NCI-H2029 (cell line): ENCODE measurements around the gene RPSA.
A peak's percentile ranks its signal among the peaks of the same experiment; 100 is the strongest.
"Not testable (repeated sequence)": the region's sequence is repeated elsewhere in the genome, so short reads cannot be mapped to it uniquely, and the experiment has no call there.

Experiments used
- DNase-seq: peaks from one replicate; lab custom pipeline; 2025; lab: John Stamatoyannopoulos, UW

The RPSA gene

GRCh38 chr3:39419742-39420315 is 13.3 kb downstream of the RPSA start:
- DNase-seq, result no peak

DNA sequence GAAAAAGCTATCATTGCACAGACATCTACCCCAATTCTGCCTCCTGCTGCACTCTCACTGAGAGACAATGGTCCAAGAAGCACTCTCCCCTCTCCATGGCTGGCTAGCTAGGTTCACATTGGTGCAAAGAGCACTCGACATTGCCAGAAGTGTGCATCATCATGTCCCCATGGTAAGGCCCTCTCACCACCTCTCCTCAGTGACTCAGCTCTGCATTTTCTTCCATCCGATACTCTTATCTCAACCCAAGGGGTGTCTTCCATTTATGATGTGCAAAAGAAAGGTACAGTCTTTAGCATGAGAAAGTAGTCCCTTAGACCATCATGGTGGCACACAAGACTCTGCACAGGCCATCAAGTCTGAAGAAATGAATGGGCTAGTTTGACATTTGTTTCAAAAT is 14.0 kb downstream of the RPSA start:
- no peak for DNase-seq

DNA sequence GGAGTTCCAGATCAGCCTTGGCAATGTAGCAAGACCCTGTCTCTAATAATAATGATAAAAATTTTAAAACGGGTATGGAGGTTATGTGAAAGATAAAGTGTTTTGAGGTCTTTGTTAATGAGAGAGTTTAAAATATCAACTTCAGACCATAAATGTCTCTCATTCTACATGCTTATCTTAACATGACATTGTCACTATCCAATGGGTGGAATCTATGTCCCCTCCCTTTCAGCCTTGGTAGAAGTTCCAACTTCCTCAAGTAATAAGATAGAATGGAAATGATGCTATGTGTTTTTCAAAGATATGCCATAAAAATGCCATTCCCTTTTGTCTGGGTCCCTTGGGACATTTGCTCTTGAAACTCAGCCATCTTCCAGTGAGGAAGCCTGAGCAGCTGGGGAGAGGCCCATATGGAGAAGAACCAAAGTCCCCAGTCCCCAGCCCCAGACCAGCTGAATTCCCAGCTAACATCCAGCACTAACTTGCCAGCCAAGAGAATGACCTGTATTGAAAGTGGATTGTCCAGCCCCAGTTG is 17.0 kb downstream of the RPSA start:
- DNase-seq, result no peak

- DNase-seq, result no peak
Measured at GRCh38 chr3:39426312-39426711, 19.8 kb downstream of the RPSA start.

GRCh38 chr3:39427506-39427905 is 21.0 kb downstream of the RPSA start:
- no peak for DNase-seq

DNA sequence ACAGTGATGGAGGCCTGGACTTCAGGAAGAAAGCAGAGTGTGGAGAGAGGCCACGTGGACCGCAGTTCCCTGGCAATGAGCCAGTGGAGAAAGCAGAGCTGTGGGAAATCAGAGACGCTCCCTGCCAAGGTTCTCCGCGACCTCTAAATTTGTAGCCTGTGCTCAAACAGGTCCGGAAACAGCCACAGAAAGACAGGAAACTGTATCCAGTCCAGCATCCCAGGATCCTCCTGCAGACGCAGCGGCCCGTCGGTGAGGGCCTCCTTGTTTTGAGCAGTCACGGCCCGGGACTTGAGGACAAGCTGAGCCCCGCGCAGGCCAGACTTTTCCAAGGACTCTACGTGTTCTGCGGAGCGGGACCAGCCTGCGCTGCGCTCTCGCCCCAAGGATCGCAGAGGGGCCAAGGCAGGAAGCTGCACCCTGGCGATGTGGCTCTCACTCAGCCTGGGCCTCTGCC is 22.3 kb downstream of the RPSA start:
- DNase-seq, result peak; percentile 81

GRCh38 chr3:39429466-39429865 is 22.9 kb downstream of the RPSA start:
- DNase-seq, result no peak

- no peak for DNase-seq
Measured at GRCh38 chr3:39432342-39432741, 25.8 kb downstream of the RPSA start.

DNA sequence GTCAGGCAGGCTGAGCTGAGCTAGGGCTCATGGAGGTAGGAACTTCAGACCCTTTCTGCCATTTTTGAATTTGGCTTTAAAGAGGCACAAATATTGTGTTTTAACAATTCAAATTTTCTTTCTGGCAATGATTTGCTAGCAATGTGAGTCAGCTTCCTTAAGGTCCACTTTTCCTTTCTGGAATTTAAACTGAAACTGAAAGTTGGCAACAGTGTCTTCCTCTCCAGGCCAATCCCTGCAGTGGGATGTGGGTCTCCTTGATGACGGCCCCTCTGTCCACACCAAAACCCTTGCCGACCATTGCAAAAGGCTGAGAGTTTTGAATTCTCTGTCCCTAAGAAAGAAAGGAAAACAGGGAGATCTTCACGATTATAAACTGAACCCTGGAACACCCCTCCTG is 27.1 kb downstream of the RPSA start:
- no peak for DNase-seq

- no peak for DNase-seq
Measured at GRCh38 chr3:39434574-39434973, 28.1 kb downstream of the RPSA start.

DNA sequence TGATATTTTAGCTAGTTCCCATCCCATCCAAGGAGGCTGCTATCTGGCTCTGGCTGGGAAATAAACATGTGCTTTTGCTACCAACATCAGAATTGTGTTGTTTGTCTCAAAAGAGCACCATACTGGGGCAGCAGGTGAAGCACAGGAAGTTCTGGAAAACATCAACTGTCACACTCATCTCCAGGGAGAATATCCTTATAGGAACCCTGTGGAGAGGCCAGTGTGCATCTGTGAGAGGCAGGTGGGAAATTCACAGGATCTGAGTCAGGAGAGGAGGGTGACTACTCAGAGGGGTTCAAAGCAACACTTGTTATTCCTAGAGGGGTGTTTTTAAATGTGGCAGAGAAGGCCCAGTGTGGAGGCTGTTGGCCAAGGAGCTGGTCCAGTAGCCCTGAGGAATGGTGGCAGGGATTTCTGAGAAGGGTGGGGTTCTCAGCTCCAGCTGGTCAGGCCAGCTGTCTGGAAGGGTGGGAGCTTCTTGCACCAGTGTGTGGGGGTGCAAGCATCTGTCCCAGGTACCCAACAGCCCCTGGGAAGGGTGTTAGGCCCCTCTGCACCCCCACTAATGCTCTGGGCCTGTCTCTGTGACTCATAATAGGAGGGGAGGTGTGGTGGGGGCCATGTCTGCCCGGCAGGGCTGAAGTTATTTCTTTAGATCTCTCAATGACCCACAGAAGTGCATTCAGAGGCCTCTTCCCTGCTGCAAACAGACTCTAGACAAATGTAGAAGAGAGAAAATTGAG is 28.7 kb downstream of the RPSA start:
- no peak for DNase-seq

DNA sequence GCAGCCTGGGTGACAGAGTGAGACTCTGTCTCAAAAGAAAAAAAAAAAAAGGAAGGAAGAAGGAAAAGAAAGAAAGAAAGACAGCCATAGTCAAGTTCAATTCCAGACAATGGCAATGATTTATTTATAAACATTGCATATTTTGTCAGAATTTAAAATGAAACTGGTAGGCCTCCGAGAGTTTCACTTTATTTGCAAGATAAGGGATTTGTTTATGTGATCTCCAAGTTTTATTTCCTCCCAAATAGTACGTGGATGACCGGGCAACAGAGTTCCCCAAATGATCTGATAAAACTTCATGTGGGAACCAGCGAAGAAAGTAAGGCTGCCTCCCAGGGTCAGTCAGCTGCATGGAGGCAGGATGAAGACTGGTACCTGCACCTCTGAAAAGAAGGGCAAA is 32.4 kb downstream of the RPSA start:
- DNase-seq, result no peak

- DNase-seq, result no peak
Measured at GRCh38 chr3:39440316-39440715, 33.8 kb downstream of the RPSA start.

GRCh38 chr3:39443530-39443929 is 37.0 kb downstream of the RPSA start:
- DNase-seq, result no peak

GRCh38 chr3:39445927-39446326 is 39.4 kb downstream of the RPSA start:
- no peak for DNase-seq

DNA sequence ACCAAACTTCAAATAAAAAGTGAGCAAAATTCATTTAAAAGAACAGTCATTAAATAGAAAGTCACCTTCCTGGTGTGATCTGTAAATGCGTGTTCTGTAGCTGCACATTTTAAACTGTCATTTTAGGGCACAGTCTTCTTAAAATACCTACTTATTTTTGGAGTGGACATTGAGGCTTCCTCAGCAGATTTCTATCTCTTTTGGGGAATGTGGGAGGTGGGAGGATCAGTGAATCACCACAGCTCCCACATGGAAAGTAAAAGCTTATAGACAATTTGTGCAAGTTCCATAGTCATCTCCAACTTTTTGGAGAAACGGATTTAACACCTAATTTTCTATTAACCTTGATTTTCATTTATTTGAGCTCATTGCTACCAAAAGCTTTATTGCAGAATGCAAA is 39.9 kb downstream of the RPSA start:
- no peak for DNase-seq

- peak; percentile 84 for DNase-seq
Measured at GRCh38 chr3:39447637-39448483, 41.3 kb downstream of the RPSA start.

DNA sequence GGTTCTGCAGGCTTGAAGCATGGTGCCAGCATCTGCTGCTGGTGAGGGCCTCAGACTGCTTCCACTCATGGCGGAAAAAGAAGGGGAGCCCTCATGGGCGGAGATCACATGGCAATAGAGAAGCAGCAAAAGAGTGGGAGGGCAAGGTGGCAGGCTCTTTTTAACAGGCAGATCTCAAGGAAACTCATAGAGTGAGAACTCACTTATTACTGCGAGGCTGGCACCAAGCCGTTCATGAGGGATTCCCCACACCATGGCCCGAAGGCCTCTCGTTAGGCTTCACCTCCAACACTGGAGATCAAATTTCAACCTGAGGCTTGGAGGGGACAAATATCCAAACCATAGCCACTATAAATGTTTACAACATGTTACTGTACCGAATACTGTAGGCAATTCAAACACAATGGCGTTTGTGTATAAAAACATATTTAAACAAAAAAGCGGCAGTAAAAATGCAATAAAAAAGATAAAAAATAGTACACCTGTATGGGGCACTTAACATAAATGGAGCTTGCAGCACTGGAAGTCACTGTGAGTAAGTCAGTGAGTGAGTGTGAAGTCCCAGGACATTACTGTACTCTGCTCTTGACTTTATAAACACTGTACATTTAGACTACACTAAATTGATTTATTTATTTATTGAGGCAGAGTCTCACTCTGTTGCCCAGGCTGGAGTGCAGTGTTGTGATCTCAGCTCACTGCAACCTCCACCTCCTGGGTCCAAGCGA is 42.1 kb downstream of the RPSA start:
- DNase-seq, result no peak

- DNase-seq, result no peak
Measured at GRCh38 chr3:39449796-39450195, 43.3 kb downstream of the RPSA start.

GRCh38 chr3:39453134-39453533 is 46.6 kb downstream of the RPSA start:
- no peak for DNase-seq

DNA sequence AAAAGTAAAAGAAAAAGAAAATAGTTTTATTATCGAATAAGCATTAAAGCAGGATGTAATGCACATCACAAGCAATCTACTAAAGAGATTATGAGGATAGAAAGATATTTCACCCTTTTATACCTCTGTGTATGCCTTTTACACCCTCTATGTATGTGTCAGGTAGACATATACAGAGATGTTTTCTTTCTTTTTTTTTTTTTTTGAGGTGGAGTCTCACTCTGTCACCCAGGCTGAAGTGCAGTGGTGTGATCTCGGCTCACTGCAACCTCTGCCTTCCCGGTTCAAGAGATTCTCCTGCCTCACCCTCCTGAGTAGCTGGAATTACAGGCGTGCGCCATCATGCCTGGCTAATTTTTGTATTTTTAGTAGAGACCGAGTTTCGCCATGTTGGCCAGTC is 47.4 kb downstream of the RPSA start:
- DNase-seq, result not testable (repeated sequence)

- no peak for DNase-seq
Measured at GRCh38 chr3:39454591-39455217, 48.2 kb downstream of the RPSA start.
